Endothelial cell of umbilical vein (primary cell): ENCODE data around the gene UVSSA. TPM values are rescaled to one million over a fixed set of nuclear protein-coding genes. Genes with fewer than 3 reads are reported as not detected.

ENCODE experiments used
- BruUV-seq: library from RNA; stranded (reverse); fragments of 400-500 nt; replicated peaks from 2 replicates; lab custom pipeline; 2021; lab: Mats Ljungman, UMichigan
- CTCF ChIA-PET: fragments of 300-600, 350-600 bp; sonication (Branson Sonifier 250); formaldehyde crosslinking; loops from one replicate; lab custom pipeline; 2021; ENCODE audit warnings: antibody characterized with exemption, inconsistent platforms; lab: Charles Lee
- POLR2A ChIA-PET: fragments of 300-600, 350-600 bp; sonication (Branson Sonifier 250); formaldehyde crosslinking; loops from one replicate; lab custom pipeline; 2021; ENCODE audit warnings: antibody characterized with exemption, inconsistent platforms; lab: Charles Lee
- DNase-seq: peaks from one replicate; pipeline ENCODE4 v3.0.0-alpha.2; 2011; ENCODE audit warnings: low read depth, low spot score
- FAIRE-seq: peaks from 2 replicates; lab custom pipeline; 2011; peaks lifted over from hg19 to GRCh38; lab: Jason Lieb, UNC
- H2AFZ ChIP-seq: 2 replicates; pipeline ENCODE4 v1.6.0; 2012; ENCODE audit warnings: low read depth, low read length, control low read depth, inconsistent platforms
- H3K27ac ChIP-seq: 2 replicates; pipeline ENCODE4 v1.5.1; 2011; ENCODE audit warnings: low read depth, mild to moderate bottlenecking, control low read depth, low read length, moderate library complexity; ENCODE audit not compliant: insufficient read depth
- H3K27me3 ChIP-seq, 2 experiments: 2 replicates each; pipeline versions ENCODE4 v1.6.0 to v1.6.1; 2011; ENCODE audit warnings: low read length in 2 of 2, mixed read lengths in 1 of 2; ENCODE audit not compliant: control insufficient read depth in 2 of 2, insufficient read depth in 2 of 2
- H3K36me3 ChIP-seq, 2 experiments: 2 replicates in 1 of 2; 3 replicates in 1 of 2; pipeline ENCODE4 v1.5.1; 2011; ENCODE audit warnings: low read length in 2 of 2, mild to moderate bottlenecking in 1 of 2, moderate library complexity in 1 of 2; ENCODE audit not compliant: control insufficient read depth in 2 of 2, insufficient read depth in 2 of 2; ENCODE audit errors: extremely low read depth in 1 of 2
- H3K4me1 ChIP-seq: 3 replicates; pipeline ENCODE4 v1.5.1; 2011; ENCODE audit warnings: mild to moderate bottlenecking, low read length; ENCODE audit not compliant: control insufficient read depth, insufficient read depth; ENCODE audit errors: extremely low read depth
- H3K4me2 ChIP-seq: 2 replicates; pipeline ENCODE4 v1.6.1; 2011; ENCODE audit warnings: low read length, control low read depth, mixed read lengths; ENCODE audit not compliant: insufficient read depth
- H3K4me3 ChIP-seq, 3 experiments: fragments of 200-600 bp in 1 of 3; sonication (generic), shearing (Covaris generic) in 1 of 3; replicated peaks in 1 of 3; 2 replicates each; pipeline ENCODE4 v1.5.1; 2011 to 2016; ENCODE audit warnings: control low read depth in 3 of 3, low read length in 3 of 3, mild to moderate bottlenecking in 2 of 3, inconsistent platforms in 1 of 3, low read depth in 1 of 3, moderate library complexity in 1 of 3; ENCODE audit not compliant: insufficient read depth in 1 of 3
- H3K79me2 ChIP-seq: 2 replicates; pipeline ENCODE4 v1.6.0; 2012; ENCODE audit warnings: low read length, inconsistent platforms; ENCODE audit not compliant: control insufficient read depth, insufficient read depth
- H3K9ac ChIP-seq: replicated peaks from 2 replicates; pipeline ENCODE3; 2011; ENCODE audit warnings: low read length, control low read depth; ENCODE audit not compliant: insufficient read depth; ENCODE audit errors: extremely low read depth
- H3K9me1 ChIP-seq: replicated peaks from 3 replicates; pipeline ENCODE4 v1.6.0; 2011; ENCODE audit warnings: mild to moderate bottlenecking, low read length; ENCODE audit not compliant: control insufficient read depth, insufficient read depth; ENCODE audit errors: extremely low read depth
- H3K9me3 ChIP-seq: replicated peaks from 2 replicates; pipeline ENCODE4 v1.5.1; 2012; ENCODE audit warnings: low read length, inconsistent platforms; ENCODE audit not compliant: control insufficient read depth, insufficient read depth
- H4K20me1 ChIP-seq: replicated peaks from 2 replicates; pipeline ENCODE3; 2011; ENCODE audit warnings: mild to moderate bottlenecking, low read length; ENCODE audit not compliant: control insufficient read depth, insufficient read depth; ENCODE audit errors: extremely low read depth
- CTCF ChIP-seq, 2 donors: IDR thresholded peaks; 1 replicate in 1 of 2; 2 replicates in 1 of 2; pipeline ENCODE4 v1.5.1; 2011; ENCODE audit warnings: low read length in 2 of 2, mild to moderate bottlenecking in 2 of 2, moderate library complexity in 2 of 2, control low read depth in 1 of 2, inconsistent platforms in 1 of 2, low read depth in 1 of 2; ENCODE audit not compliant: insufficient read depth in 1 of 2; ENCODE audit errors: extremely low read depth in 1 of 2
- EZH2 ChIP-seq: IDR thresholded peaks from 2 replicates; pipeline ENCODE4 v1.6.1; 2012; ENCODE audit warnings: borderline replicate concordance, low read depth, mild to moderate bottlenecking, moderate library complexity, low read length, inconsistent platforms; ENCODE audit not compliant: severe bottlenecking
- FOS ChIP-seq: IDR thresholded peaks from 2 replicates; pipeline ENCODE4 v1.6.1; 2011; ENCODE audit warnings: mild to moderate bottlenecking, low read length, moderate library complexity, borderline replicate concordance; ENCODE audit not compliant: insufficient read depth
- GATA2 ChIP-seq: IDR thresholded peaks from 2 replicates; pipeline ENCODE4 v1.7.0; 2011; ENCODE audit warnings: low read depth, mild to moderate bottlenecking, moderate library complexity, mixed read lengths, low read length; ENCODE audit not compliant: insufficient read length, insufficient read depth
- JUN ChIP-seq: IDR thresholded peaks from 2 replicates; pipeline ENCODE4 v1.6.1; 2011; ENCODE audit warnings: borderline replicate concordance, low read depth; ENCODE audit not compliant: insufficient read length, insufficient read depth
- MYC ChIP-seq: IDR thresholded peaks from one replicate; pipeline ENCODE4 v1.6.1; 2011; ENCODE audit warnings: mild to moderate bottlenecking, low read depth, low read length
- POLR2A ChIP-seq: IDR thresholded peaks from 2 replicates; pipeline ENCODE4 v1.6.1; 2012; ENCODE audit warnings: low read depth, mild to moderate bottlenecking, control low read depth, low read length
- POLR2AphosphoS5 ChIP-seq: IDR thresholded peaks from 2 replicates; pipeline ENCODE4 v1.6.1; 2012; ENCODE audit warnings: low read depth, mild to moderate bottlenecking, control low read depth, low read length, moderate library complexity; ENCODE audit not compliant: insufficient read depth
- dilution Hi-C: fragments of 300-500 bp; cut with MboI; formaldehyde crosslinking; loops from one replicate; pipeline ENCODE4 v1.15.0; 2019; ENCODE audit warnings: low sequenced_read_pairs; ENCODE audit not compliant: extremely low pct_ligation_motif_present
- intact Hi-C: fragments of 100-400 bp; cut with micrococcal nuclease; formaldehyde crosslinking; loops from one replicate; pipeline ENCODE4 v1.10.0; 2022
- polyA plus RNA-seq, 4 experiments: library from polyadenylated mRNA; depleted of rRNA in 3 of 4; stranded (reverse) in 3 of 4; unstranded in 1 of 4; fragments of >200 nt; gene quantifications; 2 replicates each; pipeline versions ENCODE4 v1.2.1 to v1.2.3, GENCODE V29; 2011 to 2012; ENCODE audit warnings: missing spikeins in 1 of 4
- total RNA-seq: library from RNA; stranded (reverse); gene quantifications from 2 replicates; pipeline ENCODE4 v1.2.3, GENCODE V29; 2021
- TF ChIP-seq, protein P1 (sequence below): IDR thresholded peaks from 2 replicates; pipeline ENCODE4 v1.6.1; 2011; ENCODE audit not compliant: insufficient read depth, insufficient read length

UVSSA gene
- total and polyA plus RNA-seq, 2 donors (not counting 3 experiments of a cell fraction or from before 2014, with no cell fraction given), result 7.1 to 14.9 TPM

DNA sequence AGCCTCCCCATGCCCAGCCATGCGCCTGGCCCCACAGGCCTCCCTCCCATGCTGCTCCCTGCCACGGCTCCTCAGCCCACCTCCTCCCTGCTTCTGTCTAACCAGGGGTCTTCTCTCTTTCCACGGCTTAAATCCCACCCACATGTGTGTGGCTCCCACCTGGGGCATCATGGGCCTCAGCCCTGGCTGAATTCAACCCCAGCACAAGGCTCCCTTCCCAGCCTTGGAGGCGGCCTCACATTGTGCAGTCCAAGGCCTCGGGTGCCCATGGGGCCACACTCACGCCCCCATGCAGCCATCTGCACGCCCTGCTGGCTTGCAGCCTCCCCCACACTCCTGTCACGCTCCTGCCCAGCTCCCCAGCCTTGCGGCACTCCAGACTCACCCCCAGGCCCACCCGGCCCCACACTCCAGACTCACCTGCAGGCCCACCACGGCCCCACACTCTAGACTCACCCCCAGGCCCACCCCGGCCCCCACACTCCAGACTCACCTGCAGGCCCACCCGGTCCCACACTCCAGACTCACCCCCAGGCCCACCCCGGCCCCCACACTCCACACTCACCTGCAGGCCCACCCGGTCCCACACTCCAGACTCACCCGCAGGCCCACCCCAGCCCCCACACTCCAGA, 30.4 kb upstream of the UVSSA start:
- intact Hi-C loops, result no loop called here
- POLR2A ChIA-PET, result no interaction called here
- H3K4me3 ChIP-seq, result no peak overlapping the region

More for the DNA sequence above, 30.4 kb upstream of the UVSSA start:
- CTCF ChIA-PET, result no interaction called here
- H3K9ac ChIP-seq, result no peak overlapping the region
- no peaks in the 10 kb centered on the region for H3K27me3 ChIP-seq
- H3K9me3 ChIP-seq, result no peaks in the 10 kb centered on the region
- H2AFZ ChIP-seq, result no peak overlapping the region
- H3K36me3 ChIP-seq, result peaks cover 13 to 37% of the 10 kb centered on the region in 2 experiments
- H3K9me1 ChIP-seq, result no peaks in the 10 kb centered on the region
- no TSS peak for BruUV-seq
- no peak overlapping the region for H3K27ac ChIP-seq
- no peak for FAIRE-seq
- no peak for DNase-seq
- H4K20me1 ChIP-seq, result no peaks in the 10 kb centered on the region
- no peak overlapping the region for H3K4me2 ChIP-seq
- H3K4me1 ChIP-seq, result peaks cover 4% of the 10 kb centered on the region
- dilution Hi-C loops, result no loop called here
- peaks cover 7% of the 10 kb centered on the region for H3K79me2 ChIP-seq
- TF ChIP-seq FOS (no peak), GATA2 (no peak), MYC (no peak), JUN (no peak), CTCF (IDR thresholded peaks at IDR 0.05; ENCODE audit: extremely low read depth in 1 of 2, insufficient read depth in 1 of 2, low read depth in 1 of 2, low read length in 2 of 2) (no peak), POLR2AphosphoS5 (no peak), POLR2A (no peak), EZH2 (no peak)
- TF ChIP-seq, protein P1, sequence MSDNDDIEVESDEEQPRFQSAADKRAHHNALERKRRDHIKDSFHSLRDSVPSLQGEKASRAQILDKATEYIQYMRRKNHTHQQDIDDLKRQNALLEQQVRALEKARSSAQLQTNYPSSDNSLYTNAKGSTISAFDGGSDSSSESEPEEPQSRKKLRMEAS, result no peak
